ENCODE measurements around the gene NPW.

Gene NPW

GRCh38 chr16:2037647-2038381 is 18.2 kb downstream of the NPW start:
- H3K4me2 ChIP-seq (ENCODE audit: low read length), result no peak overlapping the region
- no peaks in the 10 kb centered on the region for H3K4me1 ChIP-seq
- H3K4me3 ChIP-seq (ENCODE audit: low read depth, low read length), result no peak overlapping the region
- TF ChIP-seq, protein P1, sequence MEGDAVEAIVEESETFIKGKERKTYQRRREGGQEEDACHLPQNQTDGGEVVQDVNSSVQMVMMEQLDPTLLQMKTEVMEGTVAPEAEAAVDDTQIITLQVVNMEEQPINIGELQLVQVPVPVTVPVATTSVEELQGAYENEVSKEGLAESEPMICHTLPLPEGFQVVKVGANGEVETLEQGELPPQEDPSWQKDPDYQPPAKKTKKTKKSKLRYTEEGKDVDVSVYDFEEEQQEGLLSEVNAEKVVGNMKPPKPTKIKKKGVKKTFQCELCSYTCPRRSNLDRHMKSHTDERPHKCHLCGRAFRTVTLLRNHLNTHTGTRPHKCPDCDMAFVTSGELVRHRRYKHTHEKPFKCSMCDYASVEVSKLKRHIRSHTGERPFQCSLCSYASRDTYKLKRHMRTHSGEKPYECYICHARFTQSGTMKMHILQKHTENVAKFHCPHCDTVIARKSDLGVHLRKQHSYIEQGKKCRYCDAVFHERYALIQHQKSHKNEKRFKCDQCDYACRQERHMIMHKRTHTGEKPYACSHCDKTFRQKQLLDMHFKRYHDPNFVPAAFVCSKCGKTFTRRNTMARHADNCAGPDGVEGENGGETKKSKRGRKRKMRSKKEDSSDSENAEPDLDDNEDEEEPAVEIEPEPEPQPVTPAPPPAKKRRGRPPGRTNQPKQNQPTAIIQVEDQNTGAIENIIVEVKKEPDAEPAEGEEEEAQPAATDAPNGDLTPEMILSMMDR (IDR thresholded peaks at IDR 0.05), result no peak
- no peaks in the 10 kb centered on the region for H3K79me2 ChIP-seq
- H3K9me3 ChIP-seq (ENCODE audit: control insufficient read depth, low read length), result no peaks in the 10 kb centered on the region
- no peak overlapping the region for H3K9ac ChIP-seq
- H3K27me3 ChIP-seq (ENCODE audit: control insufficient read depth, insufficient read depth, low read length), result no peaks in the 10 kb centered on the region
- peak overlapping the region; percentile 44 for H3K27ac ChIP-seq
- no peaks in the 10 kb centered on the region for H3K36me3 ChIP-seq (ENCODE audit: control insufficient read depth, insufficient read depth, low read length)
- H2AFZ ChIP-seq, result no peak overlapping the region

- Histone ChIP-seq H3K36me3 (ENCODE audit: control insufficient read depth, insufficient read depth, low read length) (no peaks in the 10 kb centered on the region), H3K4me1 (no peaks in the 10 kb centered on the region)
Observed at GRCh38 chr16:2038382-2039231, 19.0 kb downstream of the NPW start.

GRCh38 chr16:2039274-2040031 is 19.9 kb downstream of the NPW start:
- Histone ChIP-seq H3K9me3 (ENCODE audit: control insufficient read depth, low read length) (no peaks in the 10 kb centered on the region), H3K79me2 (no peaks in the 10 kb centered on the region), H3K4me2 (ENCODE audit: low read length) (no peak overlapping the region), H3K27me3 (ENCODE audit: control insufficient read depth, insufficient read depth, low read length) (no peaks in the 10 kb centered on the region), H3K4me3 (ENCODE audit: low read depth, low read length) (no peak overlapping the region), H3K4me1 (no peaks in the 10 kb centered on the region), H3K9ac (no peak overlapping the region), H3K27ac (no peak overlapping the region), H3K36me3 (ENCODE audit: control insufficient read depth, insufficient read depth, low read length) (no peaks in the 10 kb centered on the region), H2AFZ (no peak overlapping the region)
- TF ChIP-seq, protein P1 (IDR thresholded peaks at IDR 0.05), result no peak

More at GRCh38 chr16:2038382-2039231, 19.0 kb downstream of the NPW start:
- TF ChIP-seq, protein P1 (IDR thresholded peaks at IDR 0.05), result no peak
- Histone ChIP-seq H3K27ac (no peak overlapping the region), H3K4me3 (ENCODE audit: low read depth, low read length) (no peak overlapping the region), H3K4me2 (ENCODE audit: low read length) (no peak overlapping the region), H3K9ac (no peak overlapping the region), H3K79me2 (no peaks in the 10 kb centered on the region), H3K9me3 (ENCODE audit: control insufficient read depth, low read length) (no peaks in the 10 kb centered on the region), H2AFZ (no peak overlapping the region), H3K27me3 (ENCODE audit: control insufficient read depth, insufficient read depth, low read length) (no peaks in the 10 kb centered on the region)

DNA sequence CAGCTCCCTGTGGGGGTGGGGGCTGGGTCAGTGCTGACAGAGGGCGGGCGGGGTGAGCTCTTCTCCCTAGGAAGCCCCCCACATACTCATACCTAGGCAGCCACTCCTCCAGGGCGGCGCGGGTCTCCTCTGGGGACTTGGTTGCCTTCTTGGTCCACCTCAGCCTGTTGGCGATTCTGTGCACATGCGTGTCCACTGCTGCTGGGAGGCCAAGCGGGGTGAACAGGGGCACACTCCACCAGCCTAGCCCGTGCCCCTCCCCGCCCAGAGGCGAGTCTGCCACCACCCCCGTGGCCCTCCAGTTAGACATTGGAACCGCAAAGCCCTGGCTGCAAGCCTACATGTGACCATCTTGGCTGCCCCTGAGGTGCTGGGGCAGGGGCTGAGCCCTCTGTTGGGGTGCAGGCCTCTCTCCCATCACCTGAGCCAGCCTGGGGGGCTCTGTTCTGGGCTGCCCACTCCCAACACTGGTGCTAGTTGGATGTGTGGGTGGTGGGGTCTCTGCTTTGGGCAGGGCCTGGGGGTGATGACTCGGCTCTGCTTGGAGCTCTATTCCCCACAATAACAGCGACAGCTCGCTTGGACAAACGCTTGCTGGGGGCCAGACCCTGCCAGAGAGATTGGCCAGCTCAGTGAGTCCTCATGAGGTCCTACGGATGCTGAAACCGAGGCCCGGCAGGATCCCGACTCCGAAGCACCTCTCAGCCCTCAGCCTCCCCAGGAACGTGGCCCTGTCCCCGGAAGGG is 20.6 kb downstream of the NPW start:
- Histone ChIP-seq H3K9ac (no peak overlapping the region), H3K9me3 (ENCODE audit: control insufficient read depth, low read length) (no peaks in the 10 kb centered on the region), H3K27ac (no peak overlapping the region), H3K4me2 (ENCODE audit: low read length) (no peak overlapping the region), H2AFZ (no peak overlapping the region), H3K79me2 (no peaks in the 10 kb centered on the region), H3K27me3 (ENCODE audit: control insufficient read depth, insufficient read depth, low read length) (no peaks in the 10 kb centered on the region), H3K36me3 (ENCODE audit: control insufficient read depth, insufficient read depth, low read length) (no peaks in the 10 kb centered on the region), H3K4me1 (no peaks in the 10 kb centered on the region), H3K4me3 (ENCODE audit: low read depth, low read length) (no peak overlapping the region)
- TF ChIP-seq, protein P1 (IDR thresholded peaks at IDR 0.05), result no peak
